Breast epithelium (tissue), 3 donors: ENCODE measurements around the gene FRMPD4.
"Not testable (repeated sequence)": the region's sequence is repeated elsewhere in the genome, so short reads cannot be mapped to it uniquely, and the experiment has no call there.

Source experiments
- POLR2AphosphoS5 ChIP-seq, 3 donors: sonication (generic); formaldehyde crosslinking; IDR thresholded peaks; one replicate each; pipeline ENCODE4 v1.6.1; 2017; ENCODE audit warnings: antibody characterized with exemption in 3 of 3
- TF ChIP-seq, protein P1 (sequence below), 3 donors: fragments of 450-650 bp; IDR thresholded peaks; one replicate each; pipeline ENCODE4 v1.5.1; 2016 to 2017; ENCODE audit warnings: antibody characterized with exemption in 3 of 3, mild to moderate bottlenecking in 3 of 3, moderate library complexity in 3 of 3

DNA sequence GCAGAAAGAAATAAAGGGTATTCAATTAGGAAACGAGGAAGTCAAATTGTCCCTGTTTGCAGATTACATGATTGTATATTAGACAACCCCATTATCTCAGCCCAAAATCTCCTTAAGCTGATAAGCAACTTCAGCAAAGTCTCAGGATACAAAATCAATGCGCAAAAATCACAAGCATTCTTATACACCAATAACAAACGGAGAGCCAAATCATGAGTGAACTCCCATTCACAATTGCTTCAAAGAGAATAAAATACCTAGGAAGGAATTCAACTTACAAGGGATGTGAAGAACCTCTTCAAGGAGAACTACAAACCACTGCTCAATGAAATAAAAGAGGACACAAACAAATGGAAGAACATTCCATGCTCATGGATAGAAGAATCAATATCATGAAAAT is 404.0 kb downstream of the FRMPD4 start:
- TF ChIP-seq, protein P1, sequence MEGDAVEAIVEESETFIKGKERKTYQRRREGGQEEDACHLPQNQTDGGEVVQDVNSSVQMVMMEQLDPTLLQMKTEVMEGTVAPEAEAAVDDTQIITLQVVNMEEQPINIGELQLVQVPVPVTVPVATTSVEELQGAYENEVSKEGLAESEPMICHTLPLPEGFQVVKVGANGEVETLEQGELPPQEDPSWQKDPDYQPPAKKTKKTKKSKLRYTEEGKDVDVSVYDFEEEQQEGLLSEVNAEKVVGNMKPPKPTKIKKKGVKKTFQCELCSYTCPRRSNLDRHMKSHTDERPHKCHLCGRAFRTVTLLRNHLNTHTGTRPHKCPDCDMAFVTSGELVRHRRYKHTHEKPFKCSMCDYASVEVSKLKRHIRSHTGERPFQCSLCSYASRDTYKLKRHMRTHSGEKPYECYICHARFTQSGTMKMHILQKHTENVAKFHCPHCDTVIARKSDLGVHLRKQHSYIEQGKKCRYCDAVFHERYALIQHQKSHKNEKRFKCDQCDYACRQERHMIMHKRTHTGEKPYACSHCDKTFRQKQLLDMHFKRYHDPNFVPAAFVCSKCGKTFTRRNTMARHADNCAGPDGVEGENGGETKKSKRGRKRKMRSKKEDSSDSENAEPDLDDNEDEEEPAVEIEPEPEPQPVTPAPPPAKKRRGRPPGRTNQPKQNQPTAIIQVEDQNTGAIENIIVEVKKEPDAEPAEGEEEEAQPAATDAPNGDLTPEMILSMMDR (IDR thresholded peaks at IDR 0.05) = not testable (repeated sequence)
- not testable (repeated sequence) for TF ChIP-seq POLR2AphosphoS5 (IDR thresholded peaks at IDR 0.05)
